SK-N-MC (cell line): ENCODE data around the gene IRX2.

Source experiments
- EZH2 ChIP-seq: fragments of 200-600 bp; sonication (generic); IDR thresholded peaks from one replicate; pipeline ENCODE4 v1.6.1; 2017; ENCODE audit warnings: antibody characterized with exemption
- FOXP2 ChIP-seq: optimal IDR thresholded peaks from 2 replicates; pipeline ENCODE3; 2011; ENCODE audit warnings: mild to moderate bottlenecking, moderate library complexity; ENCODE audit not compliant: insufficient read depth; ENCODE audit errors: extremely low read length, control extremely low read depth
- POLR2AphosphoS5 ChIP-seq: IDR thresholded peaks from 2 replicates; pipeline ENCODE4 v1.6.1; 2012; ENCODE audit warnings: mild to moderate bottlenecking, low read depth, low read length, borderline replicate concordance

DNA sequence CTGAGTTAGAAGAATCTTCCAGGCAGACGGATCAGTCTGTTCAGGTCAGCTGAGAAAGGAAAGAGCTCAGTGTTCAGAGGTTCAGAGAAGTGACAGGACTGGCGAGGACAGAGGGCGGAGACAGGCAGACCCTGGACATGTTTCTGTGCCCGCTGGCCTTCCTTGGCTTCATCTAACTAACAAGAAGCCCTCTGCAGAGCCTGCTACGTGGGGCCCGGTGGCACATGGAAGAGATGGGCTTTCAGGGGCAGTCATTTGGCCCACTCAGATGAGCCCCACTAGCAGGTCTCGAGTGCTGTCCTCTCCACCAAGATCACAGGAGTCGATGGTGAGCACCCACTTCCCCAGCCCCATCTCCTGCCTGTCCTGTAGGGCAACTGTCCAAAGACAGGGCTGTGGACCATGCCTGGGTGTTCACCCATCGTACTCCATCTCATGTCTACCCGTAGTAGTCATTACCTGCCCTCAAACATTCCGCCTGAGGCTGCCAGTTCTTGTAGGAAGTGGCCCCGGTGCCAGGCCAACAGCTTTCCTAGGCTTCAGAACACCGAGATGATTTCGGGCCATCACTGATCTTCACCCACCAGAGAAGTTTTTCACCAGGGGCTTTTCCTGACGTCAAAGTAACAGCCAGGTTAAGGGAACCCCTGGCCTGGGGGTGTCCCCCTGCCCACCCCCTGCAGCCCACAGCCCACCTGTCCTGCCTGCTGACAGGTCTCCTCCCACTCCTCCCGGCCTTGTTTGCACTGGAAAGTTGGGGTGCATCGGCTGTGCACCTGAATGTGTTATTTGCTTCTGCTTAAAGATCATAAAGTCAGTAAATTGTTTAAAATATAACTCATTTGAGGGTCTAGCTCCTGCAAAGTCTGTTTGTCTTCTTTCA lies 14.0 kb downstream of the IRX2 start:
- no peak for TF ChIP-seq EZH2
- TF ChIP-seq POLR2AphosphoS5: no peak
- TF ChIP-seq FOXP2: no peak
